A549 (cell line): ENCODE results near the gene TM4SF5. TPM values are rescaled to one million over a fixed set of nuclear protein-coding genes. Genes with fewer than 3 reads are reported as not detected.

Experiments used
- ATAC-seq, 2 experiments: fragments of 200-7000 bp in 1 of 2; fragments of >200 bp in 1 of 2; cut with Nextera tagmentation in 1 of 2; cut with Tn5 transposase in 1 of 2; 3 replicates each; pipeline versions ENCODE4 v1.8.0 to v1.9.1; 2018 to 2020; ENCODE audit warnings: mild to moderate bottlenecking in 1 of 2, moderate library complexity in 1 of 2
- CTCF ChIA-PET: fragments of 300-600 bp; sonication (Branson Sonifier 250); formaldehyde crosslinking; extraction: SDS; loops from one replicate; lab custom pipeline; 2021; ENCODE audit warnings: antibody characterized with exemption, inconsistent platforms; lab: Yijun Ruan, JAX
- POLR2A ChIA-PET: fragments of 350-600 bp; formaldehyde crosslinking; extraction: SDS; loops from one replicate; lab custom pipeline; 2021; ENCODE audit warnings: antibody characterized with exemption, inconsistent platforms; lab: Yijun Ruan, JAX
- DNase-seq, 2 experiments: peaks; one replicate each; pipeline versions ENCODE4 v3.0.0 to v3.0.0-alpha.2; 2011 to 2016; ENCODE audit warnings: low read depth in 1 of 2, low spot score in 1 of 2
- FAIRE-seq: peaks from 2 replicates; lab custom pipeline; 2011; peaks lifted over from hg19 to GRCh38; lab: Jason Lieb, UNC
- H3K27ac ChIP-seq, 2 experiments: fragments of >200 bp; sonication (Bioruptor Twin); formaldehyde crosslinking; 3 replicates each; pipeline ENCODE4 v1.5.1; 2016 to 2017
- H3K4me1 ChIP-seq: fragments of >200 bp; sonication (Bioruptor Twin); formaldehyde crosslinking; 3 replicates; pipeline ENCODE4 v1.6.1; 2016
- H3K4me2 ChIP-seq: fragments of >200 bp; sonication (Bioruptor Twin); formaldehyde crosslinking; 3 replicates; pipeline ENCODE4 v1.6.1; 2016
- H3K4me3 ChIP-seq: fragments of >200 bp; sonication (Bioruptor Twin); formaldehyde crosslinking; 3 replicates; pipeline ENCODE4 v1.5.1; 2016
- H3K9me3 ChIP-seq: fragments of >200 bp; sonication (Bioruptor Twin); formaldehyde crosslinking; 3 replicates; pipeline ENCODE4 v1.6.1; 2016
- CEBPB ChIP-seq, 2 experiments: fragments of >200 bp in 1 of 2; sonication (Bioruptor Twin) in 1 of 2; formaldehyde crosslinking in 1 of 2; IDR thresholded peaks; 2 replicates each; pipeline ENCODE4 v1.6.1; 2012 to 2016
- CHD4 ChIP-seq: fragments of 200-600 bp; sonication (generic); IDR thresholded peaks from 2 replicates; pipeline ENCODE4 v1.6.1; 2016; ENCODE audit warnings: antibody characterized with exemption, mild to moderate bottlenecking, borderline replicate concordance
- EP300 ChIP-seq, 2 experiments: fragments of >200 bp; sonication (Bioruptor Twin); formaldehyde crosslinking; IDR thresholded peaks; 2 replicates in 1 of 2; 3 replicates in 1 of 2; pipeline ENCODE4 v1.6.1; 2016 to 2017
- FOSB ChIP-seq: fragments of 250-450 bp; sonication (Bioruptor Pico); IDR thresholded peaks from 2 replicates; pipeline ENCODE4 v1.5.0; 2020; ENCODE audit warnings: mild to moderate bottlenecking, moderate library complexity
- HOXB5 ChIP-seq: fragments of 250-450 bp; sonication (Bioruptor Pico); IDR thresholded peaks from 2 replicates; pipeline ENCODE4 v1.5.0; 2020; ENCODE audit warnings: mild to moderate bottlenecking, moderate library complexity
- JUNB ChIP-seq: fragments of >200 bp; sonication (Bioruptor Twin); formaldehyde crosslinking; IDR thresholded peaks from 2 replicates; pipeline ENCODE4 v1.6.1; 2016
- NR3C1 ChIP-seq: fragments of >200 bp; sonication (Bioruptor Twin); formaldehyde crosslinking; IDR thresholded peaks from 3 replicates; pipeline ENCODE4 v1.6.1; 2017
- PHF8 ChIP-seq: fragments of 200-600 bp; sonication (generic); IDR thresholded peaks from 2 replicates; pipeline ENCODE4 v1.6.1; 2016; ENCODE audit warnings: low read depth, mild to moderate bottlenecking, antibody characterized with exemption, moderate library complexity, borderline replicate concordance
- RARB ChIP-seq: fragments of 250-450 bp; sonication (Bioruptor Pico); IDR thresholded peaks from 2 replicates; pipeline ENCODE4 v1.8.0; 2021; ENCODE audit warnings: mild to moderate bottlenecking, moderate library complexity
- RNF2 ChIP-seq: fragments of 200-600 bp; sonication (generic); IDR thresholded peaks from 2 replicates; pipeline ENCODE4 v1.6.1; 2016; ENCODE audit warnings: low read depth, mild to moderate bottlenecking, antibody characterized with exemption, moderate library complexity, borderline replicate concordance
- SMC3 ChIP-seq: fragments of >200 bp; sonication (Bioruptor Twin); formaldehyde crosslinking; IDR thresholded peaks from 3 replicates; pipeline ENCODE4 v1.6.1; 2018; ENCODE audit warnings: inconsistent platforms
- ZSCAN20 ChIP-seq: fragments of 250-450 bp; sonication (Bioruptor Pico); IDR thresholded peaks from 2 replicates; pipeline ENCODE4 v1.8.0; 2022; ENCODE audit warnings: mild to moderate bottlenecking, moderate library complexity
- WGBS: methylation state at CpG from one replicate; pipeline ENCODE4 v1.1.6; 2017; ENCODE audit errors: missing lambda C conversion rate; 5-methylcytosine and 5-hydroxymethylcytosine counted together
- polyA plus RNA-seq, 4 experiments: library from polyadenylated mRNA; depleted of rRNA in 3 of 4; stranded (reverse); fragments of >200 nt; fragmentation: RNase III in 1 of 4; extraction: RNeasy Plus Mini Kit Qiagen cat#74134 plus additional on column Dnase treatment in 1 of 4; gene quantifications; 2 replicates in 3 of 4; 3 replicates in 1 of 4; pipeline ENCODE4 v1.2.3, GENCODE V29; 2011 to 2017
- TF ChIP-seq, protein P1 (sequence below): fragments of 450-650 bp; IDR thresholded peaks from 2 replicates; pipeline ENCODE4 v1.6.1; 2014; ENCODE audit warnings: antibody characterized with exemption
- TF ChIP-seq, protein P2 (sequence below): fragments of 150-350 bp; IDR thresholded peaks from 2 replicates; pipeline ENCODE4 v1.6.1; 2014; ENCODE audit warnings: low read depth, mild to moderate bottlenecking, low read length
- TF ChIP-seq, protein P3 (sequence below): fragments of 200-600 bp; sonication (generic); IDR thresholded peaks from 2 replicates; pipeline ENCODE4 v1.6.1; 2016; ENCODE audit warnings: antibody characterized with exemption, mild to moderate bottlenecking, moderate library complexity
- TF ChIP-seq, protein P4 (sequence below): fragments of 250-450 bp; sonication (Bioruptor Pico); IDR thresholded peaks from 2 replicates; pipeline ENCODE4 v1.5.0; 2021; ENCODE audit warnings: mild to moderate bottlenecking, moderate library complexity, borderline replicate concordance

TM4SF5 gene
- polyA plus RNA-seq, 2 of the 4 experiments (the other 2 are of a cell fraction), result 0.68 to 0.80 TPM

DNA sequence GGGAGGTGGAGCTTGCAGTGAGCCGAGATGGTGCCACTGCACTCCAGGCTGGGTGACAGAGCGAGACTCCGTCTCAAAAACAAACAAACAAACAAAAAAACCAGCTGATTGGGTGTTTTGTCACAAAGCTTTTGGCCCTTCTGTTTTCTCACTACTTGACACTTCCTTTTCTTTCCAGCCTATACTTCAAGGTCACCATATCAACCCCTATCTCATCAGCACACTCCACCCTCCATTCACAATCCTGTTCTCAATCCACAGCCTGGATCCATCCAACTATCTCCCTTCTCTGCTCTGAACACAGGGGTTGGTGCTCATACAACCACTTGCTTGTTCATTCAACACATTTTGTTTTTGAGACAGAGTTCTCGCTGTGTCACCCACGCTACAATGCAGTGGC lies 47.0 kb upstream of the TM4SF5 start:
- Histone ChIP-seq H3K4me2 (no peak overlapping the region), H3K4me3 (no peak overlapping the region), H3K4me1 (peaks cover 47% of the 10 kb centered on the region), H3K27ac (peak overlapping the region in 1 of 2 experiments; percentile 45; a peak in 2 of 6 replicates), H3K9me3 (no peaks in the 10 kb centered on the region)
- ATAC-seq, result no peak
- 85% methylated on average over 5 of the region's 5 CpGs for WGBS
- DNase-seq, result no peak
- ChIA-PET CTCF (interaction anchor here (0.6 to 8.9 kb wide), 5 partner anchors 14 to 778 kb away, joined by 3 to 57 read pairs (median 3); partner anchors contain the start of genes ARRB2 and TM4SF5), POLR2A (interaction anchor here (0.9 kb wide), 1 partner anchor 71 kb away, joined by 4 read pairs; the partner anchor contains the start of gene PSMB6)
- no peak for TF ChIP-seq JUNB
- no peak for TF ChIP-seq CHD4
- no peak for TF ChIP-seq NR3C1
- FAIRE-seq, result no peak

DNA sequence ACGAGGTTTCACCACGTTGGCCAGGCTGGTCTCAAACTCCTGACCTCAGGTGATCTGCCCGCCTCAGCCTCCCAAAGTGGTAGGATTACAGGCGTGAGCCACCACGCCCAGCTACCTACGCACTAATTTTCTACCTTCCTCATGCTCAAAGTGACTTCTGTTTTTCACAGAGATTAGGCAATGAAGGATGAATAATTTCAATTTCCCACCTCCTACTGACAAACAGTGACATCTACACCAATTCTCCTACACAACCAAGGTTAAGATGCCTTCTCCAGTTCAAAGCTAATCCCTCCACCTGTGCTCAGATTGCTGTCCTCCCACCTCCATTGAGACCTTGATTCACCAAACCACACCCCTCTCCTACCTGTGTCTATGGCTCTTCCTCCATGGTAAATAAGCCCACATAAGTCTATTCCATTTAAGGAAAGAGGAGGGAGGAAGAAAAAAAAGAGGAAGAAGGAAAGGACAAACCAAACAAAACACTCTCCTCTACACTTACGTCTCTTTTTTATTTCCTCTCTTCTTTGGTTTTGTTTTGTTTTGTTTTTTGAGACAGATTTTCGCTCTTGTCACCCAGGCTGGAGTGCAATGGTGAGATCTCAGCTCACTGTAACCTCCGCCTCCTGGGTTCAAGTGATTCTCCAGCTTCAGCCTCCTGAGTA lies 45.9 kb upstream of the TM4SF5 start:
- 89% methylated on average over 9 of the region's 9 CpGs for WGBS
- no peak for DNase-seq
- POLR2A ChIA-PET, result no interaction called here
- peak overlapping the region in 1 of 2 experiments; percentile 39; a peak in 1 of 6 replicates for H3K27ac ChIP-seq
- H3K4me2 ChIP-seq, result no peak overlapping the region
- TF ChIP-seq, protein P1, sequence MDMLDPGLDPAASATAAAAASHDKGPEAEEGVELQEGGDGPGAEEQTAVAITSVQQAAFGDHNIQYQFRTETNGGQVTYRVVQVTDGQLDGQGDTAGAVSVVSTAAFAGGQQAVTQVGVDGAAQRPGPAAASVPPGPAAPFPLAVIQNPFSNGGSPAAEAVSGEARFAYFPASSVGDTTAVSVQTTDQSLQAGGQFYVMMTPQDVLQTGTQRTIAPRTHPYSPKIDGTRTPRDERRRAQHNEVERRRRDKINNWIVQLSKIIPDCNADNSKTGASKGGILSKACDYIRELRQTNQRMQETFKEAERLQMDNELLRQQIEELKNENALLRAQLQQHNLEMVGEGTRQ, result no peak
- no peak for TF ChIP-seq EP300 (IDR thresholded peaks at IDR 0.05)
- TF ChIP-seq, protein P2, sequence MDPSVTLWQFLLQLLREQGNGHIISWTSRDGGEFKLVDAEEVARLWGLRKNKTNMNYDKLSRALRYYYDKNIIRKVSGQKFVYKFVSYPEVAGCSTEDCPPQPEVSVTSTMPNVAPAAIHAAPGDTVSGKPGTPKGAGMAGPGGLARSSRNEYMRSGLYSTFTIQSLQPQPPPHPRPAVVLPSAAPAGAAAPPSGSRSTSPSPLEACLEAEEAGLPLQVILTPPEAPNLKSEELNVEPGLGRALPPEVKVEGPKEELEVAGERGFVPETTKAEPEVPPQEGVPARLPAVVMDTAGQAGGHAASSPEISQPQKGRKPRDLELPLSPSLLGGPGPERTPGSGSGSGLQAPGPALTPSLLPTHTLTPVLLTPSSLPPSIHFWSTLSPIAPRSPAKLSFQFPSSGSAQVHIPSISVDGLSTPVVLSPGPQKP, result no peak
- TF ChIP-seq ZSCAN20 (CRISPR knock-in tag), result no peak
- TF ChIP-seq, protein P3, sequence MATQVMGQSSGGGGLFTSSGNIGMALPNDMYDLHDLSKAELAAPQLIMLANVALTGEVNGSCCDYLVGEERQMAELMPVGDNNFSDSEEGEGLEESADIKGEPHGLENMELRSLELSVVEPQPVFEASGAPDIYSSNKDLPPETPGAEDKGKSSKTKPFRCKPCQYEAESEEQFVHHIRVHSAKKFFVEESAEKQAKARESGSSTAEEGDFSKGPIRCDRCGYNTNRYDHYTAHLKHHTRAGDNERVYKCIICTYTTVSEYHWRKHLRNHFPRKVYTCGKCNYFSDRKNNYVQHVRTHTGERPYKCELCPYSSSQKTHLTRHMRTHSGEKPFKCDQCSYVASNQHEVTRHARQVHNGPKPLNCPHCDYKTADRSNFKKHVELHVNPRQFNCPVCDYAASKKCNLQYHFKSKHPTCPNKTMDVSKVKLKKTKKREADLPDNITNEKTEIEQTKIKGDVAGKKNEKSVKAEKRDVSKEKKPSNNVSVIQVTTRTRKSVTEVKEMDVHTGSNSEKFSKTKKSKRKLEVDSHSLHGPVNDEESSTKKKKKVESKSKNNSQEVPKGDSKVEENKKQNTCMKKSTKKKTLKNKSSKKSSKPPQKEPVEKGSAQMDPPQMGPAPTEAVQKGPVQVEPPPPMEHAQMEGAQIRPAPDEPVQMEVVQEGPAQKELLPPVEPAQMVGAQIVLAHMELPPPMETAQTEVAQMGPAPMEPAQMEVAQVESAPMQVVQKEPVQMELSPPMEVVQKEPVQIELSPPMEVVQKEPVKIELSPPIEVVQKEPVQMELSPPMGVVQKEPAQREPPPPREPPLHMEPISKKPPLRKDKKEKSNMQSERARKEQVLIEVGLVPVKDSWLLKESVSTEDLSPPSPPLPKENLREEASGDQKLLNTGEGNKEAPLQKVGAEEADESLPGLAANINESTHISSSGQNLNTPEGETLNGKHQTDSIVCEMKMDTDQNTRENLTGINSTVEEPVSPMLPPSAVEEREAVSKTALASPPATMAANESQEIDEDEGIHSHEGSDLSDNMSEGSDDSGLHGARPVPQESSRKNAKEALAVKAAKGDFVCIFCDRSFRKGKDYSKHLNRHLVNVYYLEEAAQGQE, result no peak
- no peak for TF ChIP-seq FOSB (CRISPR knock-in tag)
- no peak for TF ChIP-seq RNF2
- no peak for TF ChIP-seq PHF8
- no peak for TF ChIP-seq CHD4
- TF ChIP-seq, protein P4, sequence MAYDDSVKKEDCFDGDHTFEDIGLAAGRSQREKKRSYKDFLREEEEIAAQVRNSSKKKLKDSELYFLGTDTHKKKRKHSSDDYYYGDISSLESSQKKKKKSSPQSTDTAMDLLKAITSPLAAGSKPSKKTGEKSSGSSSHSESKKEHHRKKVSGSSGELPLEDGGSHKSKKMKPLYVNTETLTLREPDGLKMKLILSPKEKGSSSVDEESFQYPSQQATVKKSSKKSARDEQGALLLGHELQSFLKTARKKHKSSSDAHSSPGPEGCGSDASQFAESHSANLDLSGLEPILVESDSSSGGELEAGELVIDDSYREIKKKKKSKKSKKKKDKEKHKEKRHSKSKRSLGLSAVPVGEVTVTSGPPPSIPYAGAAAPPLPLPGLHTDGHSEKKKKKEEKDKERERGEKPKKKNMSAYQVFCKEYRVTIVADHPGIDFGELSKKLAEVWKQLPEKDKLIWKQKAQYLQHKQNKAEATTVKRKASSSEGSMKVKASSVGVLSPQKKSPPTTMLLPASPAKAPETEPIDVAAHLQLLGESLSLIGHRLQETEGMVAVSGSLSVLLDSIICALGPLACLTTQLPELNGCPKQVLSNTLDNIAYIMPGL (CRISPR knock-in tag), result no peak
- TF ChIP-seq RARB, result no peak
- no peak for TF ChIP-seq HOXB5 (CRISPR knock-in tag)
- TF ChIP-seq CEBPB (IDR thresholded peaks at IDR 0.05), result no peak
- TF ChIP-seq SMC3, result no peak
- CTCF ChIA-PET, result interaction anchor here (0.7 to 8.9 kb wide), 7 partner anchors 14 to 163 kb away, joined by 3 to 57 read pairs (median 4); partner anchors contain the start of genes ARRB2, GLTPD2 and TM4SF5
- FAIRE-seq, result no peak
- no peak overlapping the region for H3K4me3 ChIP-seq
- no peak for ATAC-seq
- H3K4me1 ChIP-seq, result peaks cover 42% of the 10 kb centered on the region
- H3K9me3 ChIP-seq, result no peaks in the 10 kb centered on the region
